ENCODE data around the gene MYRIP.

The MYRIP gene

DNA sequence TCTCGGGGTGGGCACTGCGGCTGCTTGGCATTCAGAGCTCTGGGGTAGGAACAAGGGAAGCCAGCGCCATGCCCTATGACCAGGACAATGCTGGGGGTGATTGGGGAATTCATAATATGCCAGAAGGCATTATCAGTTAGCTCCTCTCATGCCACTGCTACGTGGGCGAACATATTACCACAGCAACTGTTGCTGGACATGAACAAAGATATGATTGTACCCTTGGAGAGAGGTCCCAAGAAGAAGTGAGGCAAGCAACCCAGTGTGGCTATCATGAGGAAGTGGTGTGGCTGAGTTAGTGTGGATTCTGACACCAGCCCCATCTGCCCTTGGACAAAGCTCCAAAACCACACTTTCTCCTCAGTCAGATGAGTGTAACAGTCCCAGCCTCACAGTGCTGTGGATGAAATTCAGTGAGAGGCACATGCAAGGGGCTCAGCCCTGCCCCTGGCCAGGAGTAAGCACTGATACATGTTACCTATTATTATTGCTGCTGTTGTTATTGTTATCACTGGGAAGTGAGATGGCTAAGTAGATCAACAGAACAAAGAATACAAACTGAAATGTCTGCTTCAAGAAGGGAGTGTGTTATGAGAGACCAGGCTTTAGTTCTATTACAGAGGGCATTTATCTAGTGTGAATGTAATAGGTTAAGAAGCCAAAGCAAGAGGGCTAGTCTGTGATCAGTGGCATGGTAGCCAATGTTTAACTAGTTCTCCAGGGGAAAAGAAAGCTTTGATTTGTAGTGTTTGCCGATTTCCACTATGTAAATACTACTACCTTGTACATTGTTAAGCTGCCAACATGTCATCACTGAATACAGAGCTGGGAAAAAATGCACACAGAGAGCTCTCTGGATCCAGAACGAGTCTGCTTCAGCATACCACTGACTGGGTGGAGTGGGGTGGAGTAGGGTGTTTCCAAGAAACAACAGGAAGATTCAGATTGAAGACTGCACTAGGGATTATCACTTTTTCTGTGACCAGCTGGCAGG, 277.8 kb downstream of the MYRIP start:
- TF ChIP-seq, protein P1, sequence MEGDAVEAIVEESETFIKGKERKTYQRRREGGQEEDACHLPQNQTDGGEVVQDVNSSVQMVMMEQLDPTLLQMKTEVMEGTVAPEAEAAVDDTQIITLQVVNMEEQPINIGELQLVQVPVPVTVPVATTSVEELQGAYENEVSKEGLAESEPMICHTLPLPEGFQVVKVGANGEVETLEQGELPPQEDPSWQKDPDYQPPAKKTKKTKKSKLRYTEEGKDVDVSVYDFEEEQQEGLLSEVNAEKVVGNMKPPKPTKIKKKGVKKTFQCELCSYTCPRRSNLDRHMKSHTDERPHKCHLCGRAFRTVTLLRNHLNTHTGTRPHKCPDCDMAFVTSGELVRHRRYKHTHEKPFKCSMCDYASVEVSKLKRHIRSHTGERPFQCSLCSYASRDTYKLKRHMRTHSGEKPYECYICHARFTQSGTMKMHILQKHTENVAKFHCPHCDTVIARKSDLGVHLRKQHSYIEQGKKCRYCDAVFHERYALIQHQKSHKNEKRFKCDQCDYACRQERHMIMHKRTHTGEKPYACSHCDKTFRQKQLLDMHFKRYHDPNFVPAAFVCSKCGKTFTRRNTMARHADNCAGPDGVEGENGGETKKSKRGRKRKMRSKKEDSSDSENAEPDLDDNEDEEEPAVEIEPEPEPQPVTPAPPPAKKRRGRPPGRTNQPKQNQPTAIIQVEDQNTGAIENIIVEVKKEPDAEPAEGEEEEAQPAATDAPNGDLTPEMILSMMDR (IDR thresholded peaks at IDR 0.05; ENCODE audit: low read depth, low read length, missing control alignments), result no peak
- DNase-seq (ENCODE audit: extremely low read depth, low read depth), result no peak
- H3K4me3 ChIP-seq (replicated peaks; ENCODE audit: low read depth, low read length), result no peak overlapping the region

- DNase-seq (ENCODE audit: extremely low read depth, low read depth), result no peak
- no peak overlapping the region for H3K4me3 ChIP-seq (replicated peaks; ENCODE audit: low read depth, low read length)
- TF ChIP-seq, protein P1 (IDR thresholded peaks at IDR 0.05; ENCODE audit: low read depth, low read length, missing control alignments), result no peak
Measured at GRCh38 chr3:40088527-40089170, 279.2 kb downstream of the MYRIP start.

- TF ChIP-seq, protein P1 (IDR thresholded peaks at IDR 0.05; ENCODE audit: low read depth, low read length, missing control alignments), result no peak
- DNase-seq (ENCODE audit: extremely low read depth, low read depth), result no peak
- no peak overlapping the region for H3K4me3 ChIP-seq (replicated peaks; ENCODE audit: low read depth, low read length)
Measured at GRCh38 chr3:40096661-40097111, 287.3 kb downstream of the MYRIP start.

- no peak overlapping the region for H3K4me3 ChIP-seq (replicated peaks; ENCODE audit: low read depth, low read length)
- no peak for DNase-seq (ENCODE audit: extremely low read depth, low read depth)
- TF ChIP-seq, protein P1 (IDR thresholded peaks at IDR 0.05; ENCODE audit: low read depth, low read length, missing control alignments), result no peak
Measured at GRCh38 chr3:40097131-40098117, 288.0 kb downstream of the MYRIP start.

GRCh38 chr3:40098261-40098759, 288.9 kb downstream of the MYRIP start:
- TF ChIP-seq, protein P1 (IDR thresholded peaks at IDR 0.05; ENCODE audit: low read depth, low read length, missing control alignments), result no peak
- H3K4me3 ChIP-seq (replicated peaks; ENCODE audit: low read depth, low read length), result no peak overlapping the region
- no peak for DNase-seq (ENCODE audit: extremely low read depth, low read depth)

DNA sequence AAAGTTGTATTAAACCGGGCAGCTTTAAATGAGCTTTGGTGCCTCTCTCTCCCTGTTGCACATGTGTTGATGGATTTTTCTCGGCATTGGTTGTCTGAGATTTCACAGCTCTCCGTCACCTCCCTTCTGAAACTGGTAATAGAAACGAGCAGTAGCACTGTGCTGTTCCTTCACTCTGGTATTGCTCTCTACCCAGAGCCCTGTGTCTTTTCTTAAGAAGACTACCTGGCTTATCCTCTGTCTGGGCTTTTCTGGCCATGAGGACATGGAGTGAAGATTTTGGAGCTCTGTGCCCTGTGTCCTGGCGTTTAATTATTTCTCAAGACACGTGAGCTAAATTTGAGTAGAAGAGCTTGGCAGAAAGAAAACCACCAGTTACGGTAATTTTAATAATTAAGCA, 290.5 kb downstream of the MYRIP start:
- H3K4me3 ChIP-seq (replicated peaks; ENCODE audit: low read depth, low read length), result no peak overlapping the region
- TF ChIP-seq, protein P1 (IDR thresholded peaks at IDR 0.05; ENCODE audit: low read depth, low read length, missing control alignments), result no peak
- no peak for DNase-seq (ENCODE audit: extremely low read depth, low read depth)
